Pancreas (tissue), 10 donors: ENCODE data around the gene PPDPF. TPM values are rescaled to one million over a fixed set of nuclear protein-coding genes. Genes with fewer than 3 reads are reported as not detected.

Experiments used
- ATAC-seq, 4 donors: fragments of 200-7000 bp; cut with Tn5 transposase; one replicate each; pipeline versions ENCODE4 v1.8.0 to v1.9.1; 2020; ENCODE audit warnings: mild to moderate bottlenecking in 4 of 4, moderate library complexity in 4 of 4
- DNase-seq, 6 donors: peaks; one replicate each; pipeline ENCODE4 v3.0.0-alpha.2; 2020
- FAIRE-seq: peaks from 2 replicates; lab custom pipeline; 2012; peaks lifted over from hg19 to GRCh38; lab: Jason Lieb, UNC
- H3K27ac ChIP-seq, 4 donors: fragments of 200-600 bp; sonication (generic); 1 replicate in 3 of 4; 2 replicates in 1 of 4; pipeline versions ENCODE4 v1.5.0 to v1.8.0; 2020
- H3K27me3 ChIP-seq, 4 donors: fragments of 200-600 bp; one replicate each; pipeline ENCODE4 v1.8.0; 2021
- H3K36me3 ChIP-seq, 3 donors: fragments of 200-600 bp; sonication (generic) in 1 of 3; one replicate each; pipeline versions ENCODE4 v1.5.0 to v1.8.0; 2020 to 2021
- H3K4me1 ChIP-seq, 3 donors: fragments of 200-600 bp; one replicate each; pipeline ENCODE4 v1.8.0; 2021
- H3K4me3 ChIP-seq, 4 donors: fragments of 200-600 bp; sonication (generic) in 2 of 4; one replicate each; pipeline versions ENCODE4 v1.5.0 to v1.8.0; 2020 to 2021
- H3K9me3 ChIP-seq, 4 donors: fragments of 200-600 bp; one replicate each; pipeline ENCODE4 v1.8.0; 2021
- WGBS, 2 donors: extraction: QIAGEN DNeasy Blood & Tissue Kit; methylation state at CpG; one replicate each; pipeline ENCODE4 v1.1.7; 2013; 5-methylcytosine and 5-hydroxymethylcytosine counted together
- intact Hi-C, 3 donors: fragments of 100-400 bp; cut with DNase I; formaldehyde crosslinking; loops; one replicate each; pipeline versions ENCODE4 v1.11.1 to v1.14.2; 2022
- polyA plus RNA-seq, 2 donors: library from polyadenylated mRNA; stranded (reverse); fragments of 200-250 nt; gene quantifications; one replicate each; pipeline ENCODE4 v1.2.3, GENCODE V29; 2013
- total RNA-seq, 6 donors: library from RNA; stranded (reverse); fragmentation: NEBNext Ultra II Directional in 4 of 6; extraction: Animal tissue kit (Norgen Biotek cat#: 25700) in 4 of 6; gene quantifications; one replicate each; pipeline versions ENCODE4 v1.2.1 to v1.2.4, GENCODE V29; 2021 to 2023
- TF ChIP-seq, protein P1 (sequence below), 4 donors: fragments of 200-600 bp; sonication (generic) in 3 of 4; IDR thresholded peaks; one replicate each; pipeline versions ENCODE4 v1.5.0 to v1.8.0; 2021; ENCODE audit warnings: antibody characterized with exemption in 4 of 4
- donor health status: healthy with polysubstance abuse.
- donor health status: DM: no; HTN: no; CAD: no; lungs with moderate emphysema.
- donor health status: DM: no; HTN: no; CAD: no.
- donor health status: control.
- donor health status: control.
- donor health status: Bipolar disorder and iron deficiency.
- donor health status: DM: yes; HTN: yes; CAD: no.
- donor health status: DM: no; HTN: no; CAD: no.
- donor health status: DM: no; HTN: no; CAD: no.
- donor health status: DM: yes; HTN: yes; CAD: no.

PPDPF gene
- total and polyA plus RNA-seq, 8 donors: 77.7 to 224 (median 155) TPM

- H3K4me1 ChIP-seq: no peaks in the 10 kb centered on the region
- no peak overlapping the region for H3K27ac ChIP-seq
- ATAC-seq (no peak), FAIRE-seq (no peak), DNase-seq (peak in 1 of 6 donors; percentile 74)
- H3K4me3 ChIP-seq: no peak overlapping the region
- H3K27me3 ChIP-seq: no peaks in the 10 kb centered on the region
- intact Hi-C loops: no loop called here
- TF ChIP-seq, protein P1, sequence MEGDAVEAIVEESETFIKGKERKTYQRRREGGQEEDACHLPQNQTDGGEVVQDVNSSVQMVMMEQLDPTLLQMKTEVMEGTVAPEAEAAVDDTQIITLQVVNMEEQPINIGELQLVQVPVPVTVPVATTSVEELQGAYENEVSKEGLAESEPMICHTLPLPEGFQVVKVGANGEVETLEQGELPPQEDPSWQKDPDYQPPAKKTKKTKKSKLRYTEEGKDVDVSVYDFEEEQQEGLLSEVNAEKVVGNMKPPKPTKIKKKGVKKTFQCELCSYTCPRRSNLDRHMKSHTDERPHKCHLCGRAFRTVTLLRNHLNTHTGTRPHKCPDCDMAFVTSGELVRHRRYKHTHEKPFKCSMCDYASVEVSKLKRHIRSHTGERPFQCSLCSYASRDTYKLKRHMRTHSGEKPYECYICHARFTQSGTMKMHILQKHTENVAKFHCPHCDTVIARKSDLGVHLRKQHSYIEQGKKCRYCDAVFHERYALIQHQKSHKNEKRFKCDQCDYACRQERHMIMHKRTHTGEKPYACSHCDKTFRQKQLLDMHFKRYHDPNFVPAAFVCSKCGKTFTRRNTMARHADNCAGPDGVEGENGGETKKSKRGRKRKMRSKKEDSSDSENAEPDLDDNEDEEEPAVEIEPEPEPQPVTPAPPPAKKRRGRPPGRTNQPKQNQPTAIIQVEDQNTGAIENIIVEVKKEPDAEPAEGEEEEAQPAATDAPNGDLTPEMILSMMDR (IDR thresholded peaks at IDR 0.05): no peak
- H3K9me3 ChIP-seq: no peaks in the 10 kb centered on the region
- 86 to 90% methylated on average over 36 of the region's 36 CpGs for WGBS, 2 donors
- peaks cover 0 to 31% (median 0%) of the 10 kb centered on the region in 3 donors for H3K36me3 ChIP-seq
Observed at GRCh38 chr20:63561624-63562396, 41.2 kb downstream of the PPDPF start.

- no peak for ATAC-seq
- TF ChIP-seq, protein P1 (IDR thresholded peaks at IDR 0.05): no peak
- WGBS, 2 donors: 93 to 94% methylated on average over 53 to 54 of the region's 54 CpGs
- Histone ChIP-seq H3K27me3 (no peaks in the 10 kb centered on the region), H3K4me3 (no peak overlapping the region), H3K36me3 (peaks cover 0 to 31% (median 0%) of the 10 kb centered on the region in 3 donors), H3K9me3 (no peaks in the 10 kb centered on the region), H3K4me1 (no peaks in the 10 kb centered on the region), H3K27ac (no peak overlapping the region)
- intact Hi-C loops: no loop called here
- peak in 1 of 6 donors; percentile 65 for DNase-seq
- no peak for FAIRE-seq
Observed at GRCh38 chr20:63562461-63563224, 42.1 kb downstream of the PPDPF start.

DNA sequence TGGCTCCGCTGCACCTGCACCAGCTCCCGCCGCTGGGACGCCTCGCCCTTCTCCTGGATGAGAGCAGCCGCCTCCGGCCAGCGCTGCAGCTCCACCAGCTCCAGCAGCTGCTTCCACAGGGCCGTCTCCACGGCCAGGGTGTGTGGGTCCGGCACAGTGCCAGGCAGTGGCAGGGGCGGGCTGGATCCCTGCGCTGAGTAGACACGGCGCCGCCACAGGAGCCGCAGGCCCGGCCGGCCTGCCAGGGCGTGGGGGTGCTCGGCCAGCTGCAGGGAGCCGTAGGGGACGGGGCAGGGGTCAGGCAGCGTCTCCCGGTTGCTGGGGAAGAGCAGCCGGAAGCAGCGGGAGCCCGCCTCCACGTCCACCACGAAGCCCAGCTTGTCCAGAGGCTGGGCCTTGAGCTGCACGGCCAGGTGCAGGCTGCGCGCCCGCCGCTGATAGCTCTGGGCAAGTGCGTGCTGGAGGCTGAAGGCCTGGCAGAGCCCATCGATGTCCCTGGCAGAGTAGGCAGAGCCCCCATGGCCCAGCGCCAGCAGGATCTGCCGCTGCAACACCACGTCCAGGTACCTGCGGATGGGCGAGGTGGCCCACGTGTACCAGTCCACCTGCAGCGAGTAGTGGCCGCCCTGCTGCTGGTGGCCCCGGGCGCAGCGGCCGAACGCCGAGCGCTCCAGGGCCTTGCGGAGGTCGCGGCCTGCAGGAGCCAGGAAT, 42.8 kb downstream of the PPDPF start:
- peak in 1 of 6 donors; percentile 67 for DNase-seq
- no peaks in the 10 kb centered on the region for H3K9me3 ChIP-seq
- peaks cover 0 to 31% (median 0%) of the 10 kb centered on the region in 3 donors for H3K36me3 ChIP-seq
- TF ChIP-seq, protein P1 (IDR thresholded peaks at IDR 0.05): no peak
- no peaks in the 10 kb centered on the region for H3K4me1 ChIP-seq
- no peak for ATAC-seq
- H3K27ac ChIP-seq: no peak overlapping the region
- H3K27me3 ChIP-seq: no peaks in the 10 kb centered on the region
- no peak overlapping the region for H3K4me3 ChIP-seq
- 92 to 93% methylated on average over 48 to 55 of the region's 55 CpGs for WGBS, 2 donors
- intact Hi-C loops: no loop called here
- FAIRE-seq: no peak

DNA sequence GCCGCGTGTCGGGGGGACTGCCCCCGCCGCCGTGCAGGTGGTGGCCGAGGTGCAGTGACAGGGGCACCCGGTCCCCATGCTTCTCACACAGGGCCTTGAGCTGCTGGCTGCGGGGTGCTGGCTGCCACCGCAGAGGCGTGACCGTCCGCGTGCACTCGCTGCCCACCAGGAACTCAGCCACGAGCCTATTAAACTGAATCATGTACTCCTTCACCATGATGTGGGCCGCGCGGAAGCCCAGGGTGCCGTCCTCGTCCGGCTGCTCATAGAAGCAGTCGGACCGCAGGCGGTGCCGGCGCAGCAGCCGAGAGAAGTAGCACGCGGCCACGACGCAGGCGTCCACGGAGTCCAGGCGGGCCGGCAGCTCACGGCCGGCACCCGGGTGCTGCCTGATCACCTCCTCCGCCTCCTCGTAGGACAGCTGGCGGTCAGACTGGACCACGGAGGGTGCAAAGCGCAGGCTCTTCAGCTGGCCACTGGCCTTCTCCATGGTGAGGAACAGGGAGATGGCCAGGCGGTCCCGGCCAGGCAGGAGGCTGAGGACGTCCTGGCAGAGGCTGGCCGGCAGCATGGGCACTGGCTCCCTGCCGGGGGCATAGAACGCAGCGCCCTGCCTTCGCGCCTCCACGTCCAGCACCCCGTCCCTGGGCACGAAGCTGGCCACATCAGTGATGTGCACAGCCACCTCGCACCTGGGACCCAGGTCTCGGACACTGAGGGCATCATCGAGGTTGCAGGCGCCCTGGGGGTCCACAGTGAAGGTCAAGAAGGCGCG, 43.7 kb downstream of the PPDPF start:
- peak in 1 of 6 donors; percentile 73 for DNase-seq
- H3K27me3 ChIP-seq: no peaks in the 10 kb centered on the region
- H3K4me1 ChIP-seq: no peaks in the 10 kb centered on the region
- H3K9me3 ChIP-seq: no peaks in the 10 kb centered on the region
- intact Hi-C loops: no loop called here
- no peak for FAIRE-seq
- H3K36me3 ChIP-seq: peaks cover 0 to 31% (median 0%) of the 10 kb centered on the region in 3 donors
- 95% methylated on average over 62 of the region's 62 CpGs for WGBS, 2 donors
- no peak overlapping the region for H3K27ac ChIP-seq
- TF ChIP-seq, protein P1 (IDR thresholded peaks at IDR 0.05): no peak
- no peak overlapping the region for H3K4me3 ChIP-seq
- no peak for ATAC-seq
